Neuronal stem cell (in vitro differentiated cells): ENCODE results near the gene ITPK1.
A peak's percentile ranks its signal among the peaks of the same experiment; 100 is the strongest.

Source experiments
- DNase-seq: peaks from one replicate; pipeline ENCODE4 v3.0.0-alpha.2; 2013; ENCODE audit warnings: low spot score
- H2AFZ ChIP-seq: one replicate; pipeline ENCODE4 v1.6.1; 2013; ENCODE audit warnings: mild to moderate bottlenecking, low read length, inconsistent platforms
- H2AK5ac ChIP-seq: 2 replicates; pipeline ENCODE4 v1.6.1; 2013; ENCODE audit warnings: low read depth, mild to moderate bottlenecking, inconsistent platforms, low read length, moderate library complexity, mixed read lengths
- H2BK120ac ChIP-seq: 2 replicates; pipeline ENCODE4 v1.6.1; 2013; ENCODE audit warnings: low read depth, mild to moderate bottlenecking, inconsistent platforms, low read length, moderate library complexity, mixed read lengths
- H2BK12ac ChIP-seq: one replicate; pipeline ENCODE4 v1.6.1; 2013; ENCODE audit warnings: low read length, inconsistent platforms
- H2BK15ac ChIP-seq: 2 replicates; pipeline ENCODE4 v1.6.1; 2013; ENCODE audit warnings: mild to moderate bottlenecking, low read length, inconsistent platforms, mixed read lengths
- H2BK5ac ChIP-seq: one replicate; pipeline ENCODE4 v1.6.1; 2013; ENCODE audit warnings: inconsistent platforms, mild to moderate bottlenecking, low read length, moderate library complexity
- H3K14ac ChIP-seq: one replicate; pipeline ENCODE4 v1.6.1; 2013; ENCODE audit warnings: low read length, inconsistent platforms
- H3K18ac ChIP-seq: 2 replicates; pipeline ENCODE4 v1.6.1; 2013; ENCODE audit warnings: low read length, inconsistent platforms
- H3K23ac ChIP-seq: 2 replicates; pipeline ENCODE4 v1.6.1; 2013; ENCODE audit warnings: low read depth, mild to moderate bottlenecking, mixed read lengths, low read length, inconsistent platforms; ENCODE audit not compliant: poor library complexity
- H3K27ac ChIP-seq: replicated peaks from 3 replicates; pipeline ENCODE4 v1.5.1; 2013; ENCODE audit warnings: low read length, inconsistent platforms
- H3K27me3 ChIP-seq, 3 experiments: 2 replicates each; pipeline ENCODE4 v1.6.1; 2013; ENCODE audit warnings: low read length in 3 of 3, mild to moderate bottlenecking in 2 of 3, inconsistent platforms in 1 of 3, low read depth in 1 of 3, mixed read lengths in 1 of 3, moderate library complexity in 1 of 3; ENCODE audit not compliant: control insufficient read depth in 3 of 3, insufficient read depth in 3 of 3
- H3K36me3 ChIP-seq, 2 donors: replicated peaks in 1 of 2; 2 replicates each; pipeline ENCODE4 v1.6.1; 2013; ENCODE audit warnings: low read length in 2 of 2; ENCODE audit not compliant: control insufficient read depth in 2 of 2, insufficient read depth in 2 of 2
- H3K4ac ChIP-seq: 2 replicates; pipeline ENCODE4 v1.6.1; 2013; ENCODE audit warnings: inconsistent platforms, mild to moderate bottlenecking, low read length, moderate library complexity
- H3K4me1 ChIP-seq, 2 donors: 1 replicate in 1 of 2; 2 replicates in 1 of 2; pipeline ENCODE4 v1.6.1; 2013; ENCODE audit warnings: low read length in 2 of 2, low read depth in 1 of 2; ENCODE audit not compliant: control insufficient read depth in 2 of 2, insufficient read depth in 1 of 2
- H3K4me2 ChIP-seq: one replicate; pipeline ENCODE4 v1.6.1; 2013; ENCODE audit warnings: mild to moderate bottlenecking, low read length, inconsistent platforms; ENCODE audit not compliant: insufficient read depth, poor library complexity, severe bottlenecking
- H3K4me3 ChIP-seq, 2 donors: 2 replicates each; pipeline ENCODE4 v1.5.1; 2013; ENCODE audit warnings: low read length in 2 of 2, mild to moderate bottlenecking in 2 of 2, inconsistent platforms in 1 of 2, moderate library complexity in 1 of 2
- H3K79me1 ChIP-seq: one replicate; pipeline ENCODE4 v1.6.1; 2013; ENCODE audit warnings: low read depth, mild to moderate bottlenecking, inconsistent platforms, low read length, moderate library complexity
- H3K9ac ChIP-seq: one replicate; pipeline ENCODE4 v1.6.1; 2013; ENCODE audit warnings: mild to moderate bottlenecking, low read depth, low read length, inconsistent platforms; ENCODE audit not compliant: poor library complexity
- H3K9me3 ChIP-seq, 2 donors: replicated peaks in 1 of 2; 2 replicates each; pipeline versions ENCODE3 to v1.6.1; 2013; ENCODE audit warnings: low read length in 2 of 2, mild to moderate bottlenecking in 2 of 2, inconsistent platforms in 1 of 2, low read depth in 1 of 2, mixed read lengths in 1 of 2, moderate library complexity in 1 of 2; ENCODE audit not compliant: control insufficient read depth in 2 of 2, insufficient read depth in 1 of 2
- H4K8ac ChIP-seq: one replicate; pipeline ENCODE4 v1.6.1; 2013; ENCODE audit warnings: low read depth, mild to moderate bottlenecking, inconsistent platforms, low read length, moderate library complexity
- H4K91ac ChIP-seq: one replicate; pipeline ENCODE4 v1.6.1; 2013; ENCODE audit warnings: low read length, low read depth, mild to moderate bottlenecking, inconsistent platforms; ENCODE audit not compliant: poor library complexity
- WGBS, 2 donors: extraction: QIAGEN DNeasy Blood & Tissue Kit; methylation state at CpG; one replicate each; pipeline ENCODE4 v1.1.7; 2013; ENCODE audit warnings: missing lambda C conversion rate in 2 of 2, mixed read lengths in 1 of 2; ENCODE audit not compliant: insufficient read length in 2 of 2, insufficient replicate concordance in 1 of 2; ENCODE audit errors: extremely low coverage in 2 of 2; 5-methylcytosine and 5-hydroxymethylcytosine counted together

Gene ITPK1

DNA sequence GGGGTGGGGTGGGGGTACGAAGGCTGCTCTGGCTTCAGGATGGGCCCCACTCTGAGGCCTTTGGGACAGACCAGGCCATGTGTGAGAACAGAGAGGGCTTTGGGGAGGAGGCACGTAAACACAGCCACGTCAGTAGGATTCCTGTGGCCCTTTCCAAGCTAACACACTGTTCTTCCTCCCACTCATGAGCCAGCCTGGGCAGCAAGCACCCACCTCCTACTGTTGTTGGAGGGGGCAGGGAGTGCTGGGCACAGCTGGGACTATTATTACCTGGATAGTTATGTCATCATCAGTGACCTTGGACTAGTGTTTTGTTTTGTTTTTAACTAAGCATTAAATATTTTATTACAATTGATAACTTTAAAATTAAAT lies 187.5 kb downstream of the ITPK1 start:
- Histone ChIP-seq H3K36me3 (no peaks in the 10 kb centered on the region), H3K4me3 (no peak overlapping the region), H2AFZ (no peak overlapping the region), H3K9me3 (no peaks in the 10 kb centered on the region), H3K18ac (no peak overlapping the region), H2BK12ac (no peak overlapping the region), H3K27ac (no peak overlapping the region), H2BK15ac (no peak overlapping the region), H3K27me3 (peaks cover 0 to 14% (median 13%) of the 10 kb centered on the region in 3 experiments), H3K23ac (no peak overlapping the region), H3K4me2 (no peak overlapping the region), H2BK120ac (no peak overlapping the region), H4K91ac (no peak overlapping the region), H2BK5ac (no peak overlapping the region), H3K14ac (no peak overlapping the region), H3K79me1 (peaks cover 3% of the 10 kb centered on the region), H4K8ac (no peak overlapping the region), H3K4ac (no peak overlapping the region), H2AK5ac (no peak overlapping the region), H3K4me1 (peaks cover 0 to 3% of the 10 kb centered on the region in 2 donors), H3K9ac (no peak overlapping the region)
- no CpG with 5 or more reads among the region's 3 CpGs for WGBS, 2 donors
- DNase-seq, result no peak

DNA sequence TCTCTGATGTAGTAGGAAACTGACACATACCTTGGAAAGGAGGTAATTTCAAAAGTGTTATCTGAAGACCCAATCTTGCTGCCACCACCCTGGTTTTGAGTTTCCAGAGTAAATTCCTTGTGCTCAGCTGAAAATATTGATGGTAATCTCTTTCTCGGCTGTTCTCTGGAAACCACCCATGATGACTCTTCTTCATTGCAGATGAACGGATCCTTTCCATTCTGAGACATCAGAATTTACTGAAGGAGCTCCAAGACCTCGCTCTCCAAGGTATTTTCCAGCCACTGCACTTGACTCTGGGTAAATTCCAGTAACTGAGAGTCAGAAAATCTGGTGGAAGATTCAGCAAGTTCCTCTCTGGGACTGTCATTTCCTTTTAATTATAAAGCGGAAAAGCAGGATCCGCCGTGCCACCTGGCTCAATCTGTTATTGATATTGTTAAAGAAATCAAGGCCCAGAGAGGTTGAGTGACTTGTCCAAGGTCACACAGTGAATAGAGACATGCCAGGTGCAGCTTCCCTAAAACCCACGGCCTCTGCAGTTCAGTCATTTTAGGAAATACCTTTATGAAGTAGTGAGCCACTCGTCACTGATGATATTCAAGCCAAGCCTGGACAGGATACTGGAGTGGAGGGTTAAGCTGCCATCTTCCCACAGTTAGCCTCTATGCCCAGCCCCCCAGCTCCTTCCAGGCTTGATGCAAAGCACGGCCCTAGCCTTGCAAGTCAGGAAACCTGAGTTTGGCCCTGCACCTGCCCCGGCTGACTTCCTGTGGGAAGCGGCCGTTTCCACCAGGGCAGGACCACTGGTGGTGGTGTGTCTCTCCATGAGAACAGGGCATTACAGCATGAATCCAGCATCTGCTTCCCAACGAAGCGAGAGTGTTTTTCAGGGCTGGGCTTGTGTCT lies 188.1 kb downstream of the ITPK1 start:
- no peak overlapping the region for H2BK12ac ChIP-seq
- no peaks in the 10 kb centered on the region for H3K36me3 ChIP-seq
- H3K79me1 ChIP-seq, result peaks cover 3% of the 10 kb centered on the region
- no peak overlapping the region for H3K4me2 ChIP-seq
- no peak overlapping the region for H2BK5ac ChIP-seq
- H4K91ac ChIP-seq, result no peak overlapping the region
- H3K23ac ChIP-seq, result no peak overlapping the region
- no peak overlapping the region for H3K4ac ChIP-seq
- peaks cover 0 to 17% (median 13%) of the 10 kb centered on the region in 3 experiments for H3K27me3 ChIP-seq
- H3K18ac ChIP-seq, result no peak overlapping the region
- no CpG with 5 or more reads among the region's 14 CpGs for WGBS, 2 donors
- no peak for DNase-seq
- H2AK5ac ChIP-seq, result no peak overlapping the region
- no peak overlapping the region for H2BK120ac ChIP-seq
- H3K14ac ChIP-seq, result no peak overlapping the region
- H3K9ac ChIP-seq, result no peak overlapping the region
- no peak overlapping the region for H3K4me3 ChIP-seq
- H3K27ac ChIP-seq, result no peak overlapping the region
- no peak overlapping the region for H2AFZ ChIP-seq
- peaks cover 1 to 3% of the 10 kb centered on the region in 2 donors for H3K4me1 ChIP-seq
- H3K9me3 ChIP-seq, result no peaks in the 10 kb centered on the region
- H4K8ac ChIP-seq, result no peak overlapping the region
- no peak overlapping the region for H2BK15ac ChIP-seq

DNA sequence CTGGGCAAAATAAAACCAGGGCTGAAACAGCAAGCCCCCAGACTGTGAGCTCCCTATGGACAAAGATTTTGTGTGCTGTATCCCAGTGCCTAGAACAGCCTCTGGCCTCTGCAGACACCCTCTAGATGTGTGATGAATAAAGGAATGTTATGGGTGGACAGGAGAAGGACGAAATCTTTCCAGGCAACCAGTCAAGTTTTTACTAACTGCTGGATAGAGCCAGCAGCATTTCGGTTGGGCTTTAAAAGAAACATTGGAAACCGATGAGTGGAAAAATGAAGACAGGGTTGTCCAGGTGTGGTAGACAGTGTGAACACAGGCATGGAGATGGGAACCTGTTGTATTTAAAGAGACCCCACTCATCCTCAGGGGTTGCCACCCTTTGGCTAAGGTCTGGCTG lies 188.8 kb downstream of the ITPK1 start:
- Histone ChIP-seq H3K36me3 (no peaks in the 10 kb centered on the region), H4K91ac (no peak overlapping the region), H3K27me3 (peaks cover 0 to 23% (median 16%) of the 10 kb centered on the region in 3 experiments), H3K9me3 (no peaks in the 10 kb centered on the region), H3K18ac (no peak overlapping the region), H2BK120ac (no peak overlapping the region), H3K23ac (no peak overlapping the region), H2BK12ac (no peak overlapping the region), H2AK5ac (no peak overlapping the region), H4K8ac (no peak overlapping the region), H3K9ac (no peak overlapping the region), H3K4ac (no peak overlapping the region), H3K4me3 (no peak overlapping the region), H3K14ac (no peak overlapping the region), H2BK5ac (no peak overlapping the region), H3K4me1 (peaks cover 2 to 3% of the 10 kb centered on the region in 2 donors), H2AFZ (no peak overlapping the region), H3K4me2 (no peak overlapping the region), H3K79me1 (peaks cover 3% of the 10 kb centered on the region), H3K27ac (no peak overlapping the region), H2BK15ac (no peak overlapping the region)
- WGBS, 2 donors, result no CpG with 5 or more reads among the region's 3 CpGs
- no peak for DNase-seq

DNA sequence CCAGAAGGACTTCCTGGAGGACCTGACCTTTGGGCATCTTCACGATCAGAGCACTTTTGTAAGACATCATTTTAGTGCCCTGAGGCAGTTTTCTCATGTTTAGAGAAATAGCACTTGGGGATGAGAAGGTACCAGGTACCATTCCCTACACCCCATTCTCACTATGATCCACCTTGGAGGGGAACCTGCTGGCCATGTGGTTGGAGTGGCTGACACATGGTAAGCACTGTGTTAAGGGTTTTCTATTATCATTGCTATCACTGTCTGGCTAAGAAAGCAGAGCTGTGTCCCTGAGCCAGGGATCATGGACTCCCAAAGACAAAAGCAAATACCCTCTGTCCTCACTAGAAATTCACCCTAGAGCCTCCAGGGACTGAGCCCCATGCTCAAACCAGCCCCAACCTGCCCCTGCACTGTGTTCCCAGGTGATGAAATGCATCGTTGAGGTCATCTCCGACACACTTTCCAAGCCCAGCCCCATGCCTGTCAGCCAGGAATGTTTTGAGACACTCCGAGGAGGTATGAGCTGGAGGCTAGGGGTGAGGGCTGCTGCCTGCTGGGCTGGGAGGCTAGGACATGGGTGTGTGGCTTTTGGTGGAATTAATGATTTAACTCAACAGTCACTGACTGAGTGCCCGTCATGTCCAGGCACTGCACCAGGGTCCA lies 189.4 kb downstream of the ITPK1 start:
- Histone ChIP-seq H3K14ac (no peak overlapping the region), H3K4me2 (no peak overlapping the region), H3K9me3 (no peaks in the 10 kb centered on the region), H3K27ac (no peak overlapping the region), H2BK15ac (no peak overlapping the region), H2BK120ac (no peak overlapping the region), H3K4me3 (peak overlapping the region in 1 of 2 donors; percentile 53), H3K27me3 (peaks cover 0 to 28% (median 19%) of the 10 kb centered on the region in 3 experiments), H3K4me1 (peaks cover 2 to 3% of the 10 kb centered on the region in 2 donors), H3K36me3 (no peaks in the 10 kb centered on the region), H2BK5ac (no peak overlapping the region), H4K91ac (no peak overlapping the region), H3K18ac (no peak overlapping the region), H3K9ac (no peak overlapping the region), H2BK12ac (no peak overlapping the region), H3K4ac (no peak overlapping the region), H4K8ac (no peak overlapping the region), H2AK5ac (no peak overlapping the region), H2AFZ (no peak overlapping the region), H3K79me1 (no peaks in the 10 kb centered on the region), H3K23ac (no peak overlapping the region)
- WGBS, 2 donors, result no CpG with 5 or more reads among the region's 5 CpGs
- no peak for DNase-seq
